Testis (tissue), 2 donors: Measurements from ENCODE around the gene PAPPA.

Experiments used
- POLR2A ChIP-seq: fragments of 450-650 bp; IDR thresholded peaks from one replicate; pipeline ENCODE4 v1.6.1; 2017; ENCODE audit warnings: antibody characterized with exemption, mild to moderate bottlenecking, moderate library complexity
- TF ChIP-seq, protein P1 (sequence below), 3 experiments: fragments of 450-650 bp in 2 of 3; fragments of 200-600 bp in 1 of 3; sonication (generic) in 1 of 3; IDR thresholded peaks; one replicate each; pipeline ENCODE4 v1.5.1; 2016 to 2019; ENCODE audit warnings: antibody characterized with exemption in 3 of 3, mild to moderate bottlenecking in 2 of 3, moderate library complexity in 1 of 3

GRCh38 chr9:116405321-116405720, 251.7 kb downstream of the PAPPA start:
- TF ChIP-seq, protein P1, sequence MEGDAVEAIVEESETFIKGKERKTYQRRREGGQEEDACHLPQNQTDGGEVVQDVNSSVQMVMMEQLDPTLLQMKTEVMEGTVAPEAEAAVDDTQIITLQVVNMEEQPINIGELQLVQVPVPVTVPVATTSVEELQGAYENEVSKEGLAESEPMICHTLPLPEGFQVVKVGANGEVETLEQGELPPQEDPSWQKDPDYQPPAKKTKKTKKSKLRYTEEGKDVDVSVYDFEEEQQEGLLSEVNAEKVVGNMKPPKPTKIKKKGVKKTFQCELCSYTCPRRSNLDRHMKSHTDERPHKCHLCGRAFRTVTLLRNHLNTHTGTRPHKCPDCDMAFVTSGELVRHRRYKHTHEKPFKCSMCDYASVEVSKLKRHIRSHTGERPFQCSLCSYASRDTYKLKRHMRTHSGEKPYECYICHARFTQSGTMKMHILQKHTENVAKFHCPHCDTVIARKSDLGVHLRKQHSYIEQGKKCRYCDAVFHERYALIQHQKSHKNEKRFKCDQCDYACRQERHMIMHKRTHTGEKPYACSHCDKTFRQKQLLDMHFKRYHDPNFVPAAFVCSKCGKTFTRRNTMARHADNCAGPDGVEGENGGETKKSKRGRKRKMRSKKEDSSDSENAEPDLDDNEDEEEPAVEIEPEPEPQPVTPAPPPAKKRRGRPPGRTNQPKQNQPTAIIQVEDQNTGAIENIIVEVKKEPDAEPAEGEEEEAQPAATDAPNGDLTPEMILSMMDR (IDR thresholded peaks at IDR 0.05), result no peak
- no peak for TF ChIP-seq POLR2A
